Stimulated activated CD4-positive, alpha-beta T cell treated with anti-CD3 and anti-CD28 coated beads, Interleukin-4, amount 100 ng/mL, for 4 hours (primary cell): Measurements from ENCODE around the gene NME3.

ENCODE experiments used
- DNase-seq, 2 experiments: peaks; one replicate each; pipeline ENCODE4 v3.0.0-alpha.2; 2020

Gene NME3

GRCh38 chr16:1768061-1768766 lies 3.1 kb downstream of the NME3 start:
- no peak for DNase-seq

DNA sequence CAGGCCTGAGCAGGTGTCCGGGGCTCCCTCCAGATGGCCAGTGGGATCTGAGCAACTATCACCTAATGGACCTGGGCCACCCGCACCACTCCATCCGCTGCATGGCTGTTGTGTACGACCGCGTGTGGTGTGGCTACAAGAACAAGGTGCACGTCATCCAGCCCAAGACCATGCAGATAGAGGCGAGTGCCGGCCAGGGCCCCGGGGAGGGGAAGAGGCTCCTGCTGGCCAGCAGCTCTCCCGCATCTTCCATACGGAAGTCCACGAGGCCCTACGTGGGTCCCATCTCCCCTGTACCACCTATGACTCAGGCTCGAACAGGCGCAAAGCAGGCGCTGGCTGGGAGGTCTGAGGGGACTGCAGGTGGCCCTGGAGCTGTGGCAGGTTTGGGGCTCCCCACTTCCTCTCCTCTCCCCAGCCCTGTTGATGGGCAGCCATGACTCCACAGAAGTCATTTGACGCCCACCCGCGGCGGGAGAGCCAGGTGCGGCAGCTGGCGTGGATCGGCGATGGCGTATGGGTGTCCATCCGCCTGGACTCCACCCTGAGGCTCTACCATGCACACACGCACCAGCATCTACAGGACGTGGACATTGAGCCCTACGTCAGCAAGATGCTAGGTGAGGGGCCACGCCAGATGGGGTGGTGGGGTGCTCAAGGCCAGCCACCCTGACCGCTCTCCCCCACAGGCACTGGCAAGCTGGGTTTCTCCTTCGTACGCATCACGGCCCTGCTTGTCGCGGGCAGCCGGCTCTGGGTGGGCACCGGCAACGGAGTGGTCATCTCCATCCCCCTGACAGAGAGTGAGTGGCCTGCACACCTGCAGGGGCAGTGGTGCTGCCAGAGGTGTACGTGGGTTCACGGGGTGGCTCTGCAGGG lies 4.0 kb downstream of the NME3 start:
- DNase-seq = no peak

- DNase-seq = no peak
Measured at GRCh38 chr16:1766701-1767100, 4.6 kb downstream of the NME3 start.

DNA sequence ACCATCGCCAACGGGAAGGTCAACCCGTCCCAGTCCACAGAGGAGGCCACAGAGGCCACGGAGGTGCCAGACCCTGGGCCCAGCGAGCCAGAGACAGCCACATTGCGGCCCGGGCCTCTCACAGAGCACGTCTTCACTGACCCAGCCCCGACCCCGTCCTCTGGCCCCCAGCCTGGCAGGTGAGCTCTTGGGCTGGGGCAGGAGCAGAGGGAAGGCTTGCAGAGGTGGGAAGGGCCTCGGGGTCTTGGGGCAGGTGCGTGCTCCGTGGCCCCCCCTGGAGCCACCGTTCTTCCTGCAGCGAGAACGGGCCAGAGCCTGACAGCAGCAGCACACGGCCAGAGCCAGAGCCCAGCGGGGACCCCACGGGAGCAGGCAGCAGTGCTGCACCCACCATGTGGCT lies 5.1 kb downstream of the NME3 start:
- no peak for DNase-seq

- DNase-seq = no peak
Measured at GRCh38 chr16:1765826-1766225, 5.5 kb downstream of the NME3 start.

GRCh38 chr16:1764971-1765370 lies 6.4 kb downstream of the NME3 start:
- DNase-seq = no peak

DNA sequence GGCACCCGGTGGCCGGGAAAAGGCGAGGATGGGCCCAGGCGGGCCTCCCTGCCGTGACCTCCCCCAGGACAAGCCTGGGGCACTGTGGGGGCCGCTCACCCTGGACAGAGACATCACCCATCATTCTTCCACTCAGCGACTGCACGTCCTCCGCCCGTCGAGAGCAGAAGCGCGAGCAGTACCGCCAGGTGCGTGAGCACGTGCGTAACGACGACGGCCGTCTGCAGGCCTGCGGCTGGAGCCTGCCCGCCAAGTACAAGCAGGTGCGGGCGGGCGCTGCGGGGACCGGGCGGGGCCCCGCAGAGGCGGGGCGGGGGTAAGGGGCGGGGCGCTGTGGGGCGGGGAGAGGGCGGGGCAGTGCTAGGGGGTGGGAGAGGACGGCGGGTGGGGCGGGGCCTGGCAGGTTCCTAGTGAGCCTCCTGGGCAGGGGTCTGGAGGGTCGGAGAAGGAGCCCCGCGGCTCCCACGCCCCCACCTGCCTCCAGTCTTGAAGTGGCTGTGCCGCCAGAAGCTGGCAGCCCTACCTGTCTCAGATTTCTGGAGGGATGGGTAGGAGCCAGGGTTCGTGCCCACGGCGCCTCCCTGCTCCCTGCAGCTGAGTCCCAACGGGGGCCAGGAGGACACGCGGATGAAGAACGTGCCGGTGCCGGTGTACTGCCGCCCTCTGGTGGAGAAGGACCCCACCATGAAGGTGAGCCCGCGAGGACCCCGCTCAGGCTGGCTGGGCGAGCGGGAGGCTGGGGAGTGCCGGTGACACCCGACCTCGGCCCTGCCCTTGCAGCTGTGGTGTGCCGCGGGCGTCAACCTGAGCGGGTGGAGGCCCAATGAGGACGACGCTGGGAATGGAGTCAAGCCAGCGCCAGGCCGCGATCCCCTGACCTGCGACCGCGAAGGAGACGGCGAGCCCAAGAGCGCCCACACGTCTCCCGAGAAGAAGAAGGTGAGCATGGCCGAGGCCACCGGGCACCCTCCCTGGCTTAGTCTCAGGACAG lies 7.5 kb downstream of the NME3 start:
- DNase-seq = no peak

DNA sequence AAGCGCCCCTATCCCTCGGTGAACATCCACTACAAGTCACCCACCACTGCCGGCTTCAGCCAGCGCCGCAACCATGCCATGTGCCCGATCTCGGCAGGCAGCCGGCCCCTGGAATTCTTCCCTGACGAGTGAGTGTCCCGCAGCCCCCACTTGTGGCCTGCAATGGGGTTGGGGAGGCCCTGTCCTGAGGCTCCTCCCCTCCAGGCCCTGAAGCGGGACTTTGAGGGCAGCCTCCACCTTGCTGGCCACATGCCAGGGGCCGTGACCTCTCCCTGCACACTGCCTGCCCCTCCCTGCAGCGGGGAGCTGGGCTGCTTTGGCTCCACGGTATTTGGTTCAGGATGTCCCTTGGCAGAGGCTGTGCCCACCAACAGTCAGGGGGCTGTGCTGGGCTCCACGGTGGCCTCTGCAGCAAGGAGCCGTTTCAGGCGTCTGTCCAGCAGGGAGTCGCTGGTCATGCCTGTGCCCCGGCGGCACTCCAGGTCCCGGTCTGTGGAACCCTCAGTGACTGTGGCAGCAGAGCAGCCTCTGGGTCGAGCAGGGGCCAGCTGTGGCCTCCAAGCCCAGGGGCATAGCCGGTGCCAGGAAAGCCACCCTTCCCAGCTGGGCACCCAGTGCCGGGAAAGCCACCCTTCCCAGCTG lies 8.3 kb downstream of the NME3 start:
- no peak for DNase-seq

GRCh38 chr16:1762196-1762878 lies 9.0 kb downstream of the NME3 start:
- DNase-seq = no peak

GRCh38 chr16:1761751-1762150 lies 9.6 kb downstream of the NME3 start:
- DNase-seq = no peak

DNA sequence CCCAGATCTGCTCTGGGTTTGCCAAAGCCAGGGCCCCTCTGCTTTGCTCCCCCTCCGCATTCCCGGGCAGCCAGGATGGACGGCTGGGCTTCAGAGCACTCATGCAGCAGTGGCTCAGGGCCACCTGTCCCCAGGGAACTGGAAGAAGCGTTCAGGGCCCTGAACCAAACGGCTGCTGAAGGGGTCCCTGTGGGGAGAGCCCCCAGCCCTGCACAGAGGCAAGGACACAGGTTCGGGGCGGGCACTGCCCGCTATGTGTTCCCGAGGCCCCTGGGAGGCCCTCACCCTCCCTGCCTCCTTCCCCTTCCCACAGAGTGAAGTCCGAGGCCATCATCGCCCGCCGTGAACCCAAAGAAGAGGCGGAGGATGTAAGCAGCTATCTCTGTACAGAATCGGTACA lies 10.4 kb downstream of the NME3 start:
- no peak for DNase-seq

DNA sequence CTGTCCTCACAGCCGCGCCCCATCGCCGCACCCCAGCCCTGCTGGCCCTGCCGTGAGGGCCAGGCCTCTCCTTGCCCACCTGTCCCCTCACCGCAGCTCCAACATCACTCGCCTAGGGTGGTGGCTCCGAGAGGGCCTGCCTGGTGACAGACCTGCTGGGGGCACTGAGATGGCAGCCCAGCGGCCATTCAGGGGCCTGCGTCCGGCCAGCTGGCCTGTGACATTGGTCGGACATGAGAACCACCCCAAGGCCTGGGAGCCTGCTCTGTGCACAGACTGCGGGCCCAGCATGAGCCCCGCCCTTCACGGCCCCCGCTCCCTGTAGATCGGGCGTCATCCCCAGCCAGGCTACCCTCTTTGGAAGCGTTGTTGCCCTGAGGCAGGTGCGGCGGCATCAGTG lies 11.8 kb downstream of the NME3 start:
- no peak for DNase-seq

DNA sequence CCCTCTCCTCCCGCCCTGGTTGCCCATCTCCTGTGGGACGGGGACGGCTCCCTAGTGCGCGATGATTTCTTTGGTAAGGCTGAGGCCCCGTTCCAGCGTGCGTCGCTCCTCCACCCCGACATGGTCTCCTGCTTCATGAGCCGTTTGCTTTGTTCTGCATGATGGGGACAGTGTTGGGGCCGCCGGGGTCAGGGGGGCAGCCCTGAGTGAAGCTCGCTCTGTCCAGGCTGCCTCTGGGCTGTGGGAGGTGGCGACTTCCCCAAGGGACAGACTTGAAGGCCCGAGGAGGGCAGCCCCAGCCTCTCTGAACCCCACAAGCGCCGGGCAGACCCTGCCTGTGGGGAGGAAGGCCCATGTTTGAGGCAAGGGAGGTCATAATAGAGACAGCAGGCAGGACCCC lies 12.4 kb downstream of the NME3 start:
- no peak for DNase-seq

GRCh38 chr16:1757714-1758461 lies 13.5 kb downstream of the NME3 start:
- DNase-seq = no peak

DNA sequence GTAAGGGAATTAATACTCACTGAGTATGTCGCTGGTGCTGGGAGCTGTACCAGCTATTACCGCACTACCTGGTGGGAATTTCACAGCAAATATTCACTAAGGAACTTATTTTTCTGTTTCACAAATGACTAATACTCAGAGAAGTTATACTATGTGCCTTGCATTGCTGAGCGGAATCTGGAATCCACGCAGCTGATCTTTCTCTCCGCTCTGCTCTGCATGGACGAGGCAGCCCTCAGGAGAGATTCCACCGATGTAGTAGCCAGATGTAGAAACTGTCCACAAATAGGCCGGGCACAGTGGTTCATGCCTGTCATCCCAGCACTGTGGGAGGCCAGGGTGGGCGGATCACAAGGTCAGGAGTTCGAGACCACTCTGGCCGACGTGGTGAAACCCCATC lies 17.1 kb downstream of the NME3 start:
- no peak for DNase-seq

DNA sequence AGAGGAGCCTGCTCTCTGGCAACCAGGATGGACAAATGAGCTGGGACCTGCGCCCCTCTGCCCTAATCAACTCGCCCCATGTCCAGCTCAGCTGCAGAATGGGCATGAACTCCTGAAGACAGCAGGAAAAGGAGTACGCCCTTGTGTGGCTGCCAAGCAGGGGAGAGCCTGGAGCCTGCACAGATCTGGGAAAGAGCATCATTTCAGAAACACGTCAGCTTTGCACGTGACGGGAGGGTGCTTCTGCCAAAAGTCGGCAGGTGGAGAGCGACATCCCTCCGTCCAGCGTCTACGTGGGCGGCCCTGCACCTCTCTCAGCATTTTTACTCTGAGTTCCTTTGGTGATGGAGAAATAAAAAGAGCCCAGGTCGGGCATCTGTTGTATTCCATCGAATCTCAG lies 18.5 kb downstream of the NME3 start:
- no peak for DNase-seq

- no peak for DNase-seq
Measured at GRCh38 chr16:1751946-1752345, 19.4 kb downstream of the NME3 start.

DNA sequence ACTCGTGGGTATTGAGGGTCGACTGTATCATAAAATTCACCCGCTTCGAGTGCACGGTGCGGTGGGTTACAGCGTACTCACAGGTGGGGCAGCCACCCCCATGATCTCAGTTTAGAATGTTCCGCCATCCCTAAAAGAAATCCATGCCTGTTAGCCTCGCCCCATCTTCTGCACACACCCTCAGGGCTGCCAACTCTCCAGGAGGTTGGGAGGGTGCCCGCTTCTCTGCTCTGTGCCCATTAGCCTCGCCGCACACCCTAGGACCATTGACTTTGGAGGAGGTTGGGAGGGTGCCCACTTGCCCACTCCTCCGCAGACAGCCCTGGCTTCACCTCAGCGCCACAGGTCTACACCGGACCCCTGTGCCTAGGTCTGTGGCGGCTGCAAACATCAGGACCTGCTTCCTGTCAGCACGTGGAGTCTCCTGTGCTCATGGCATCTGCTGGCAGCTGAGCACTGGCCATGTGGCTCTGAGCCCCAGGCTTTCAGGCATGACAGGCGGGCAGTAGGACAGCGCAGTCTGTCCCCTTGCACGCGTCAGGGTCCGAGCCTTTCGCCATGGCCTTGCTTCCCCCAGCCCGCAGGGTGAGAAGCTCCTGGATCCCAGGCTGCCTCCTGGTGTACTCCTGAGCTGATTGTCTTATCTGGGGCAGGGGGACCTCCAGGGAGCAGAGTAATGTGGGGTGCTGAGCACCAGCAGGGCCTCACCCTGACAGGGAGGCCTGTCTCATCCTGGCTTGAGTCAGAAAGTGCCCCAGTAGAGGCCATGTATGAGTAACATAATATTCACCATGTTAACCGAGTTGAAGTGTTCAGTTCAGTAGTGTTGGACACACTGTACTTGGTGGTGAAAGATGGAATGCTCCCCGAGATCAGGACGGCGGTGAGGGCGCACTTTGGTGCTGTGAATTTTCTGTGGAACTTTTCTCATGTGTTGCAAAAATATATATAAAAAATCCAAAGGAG lies 21.9 kb downstream of the NME3 start:
- DNase-seq = no peak

DNA sequence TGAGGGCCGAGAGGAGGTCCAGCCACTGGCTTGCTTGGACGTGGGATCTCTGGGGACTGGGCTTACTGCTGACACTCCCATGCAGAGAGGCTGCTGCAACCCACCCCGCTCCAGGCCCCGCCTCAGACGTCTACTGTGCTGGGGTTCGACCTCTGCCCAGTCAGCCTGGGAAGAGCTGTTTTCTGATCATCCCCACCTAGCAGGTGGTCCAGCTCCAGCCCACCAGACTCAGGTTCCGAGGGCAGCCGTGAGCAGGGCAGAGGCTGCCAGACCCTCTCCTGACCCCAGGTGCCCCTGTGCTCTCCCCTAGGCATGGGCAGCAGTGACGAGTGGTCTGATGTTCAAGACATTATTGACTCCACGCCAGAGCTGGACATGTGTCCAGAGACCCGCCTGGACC lies 23.4 kb downstream of the NME3 start:
- no peak for DNase-seq

DNA sequence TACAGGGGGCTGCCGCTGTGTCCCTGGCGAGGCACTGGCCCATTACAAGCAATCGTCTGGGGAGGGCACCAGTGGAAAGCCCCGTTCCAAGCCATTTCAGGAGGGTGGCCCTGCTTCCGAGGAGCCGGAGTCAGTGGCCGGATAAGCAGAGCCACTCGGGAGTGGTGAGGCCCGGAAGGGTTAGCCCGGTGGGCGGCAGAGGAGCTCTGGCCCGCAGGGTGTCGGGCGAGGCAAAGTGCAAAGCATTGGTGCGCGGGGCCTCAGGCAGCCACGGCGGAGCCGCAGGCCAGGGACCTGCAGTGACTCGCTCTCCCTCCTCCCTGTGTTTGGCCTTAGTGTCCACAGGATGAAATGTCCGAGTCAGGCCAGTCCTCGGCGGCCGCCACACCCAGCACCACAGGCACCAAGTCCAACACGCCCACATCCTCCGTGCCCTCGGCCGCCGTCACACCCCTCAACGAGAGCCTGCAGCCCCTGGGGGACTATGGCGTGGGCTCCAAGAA lies 24.6 kb downstream of the NME3 start:
- DNase-seq = no peak
